PFSK-1 (cell line): ENCODE data around the gene TEPSIN.

Experiments
- FOXP2 ChIP-seq: optimal IDR thresholded peaks from 2 replicates; pipeline ENCODE3; 2011; ENCODE audit warnings: borderline replicate concordance, control low read depth, inconsistent platforms; ENCODE audit not compliant: insufficient read depth; ENCODE audit errors: extremely low read length, extremely low read depth
- POLR2AphosphoS5 ChIP-seq: IDR thresholded peaks from 2 replicates; pipeline ENCODE4 v1.6.1; 2012; ENCODE audit warnings: low read depth, mild to moderate bottlenecking, control low read depth, low read length, moderate library complexity
- TF ChIP-seq, protein P1 (sequence below), 2 experiments: IDR thresholded peaks; 2 replicates each; pipeline versions ENCODE4 v1.6.1 to v1.8.0; 2011 to 2012; ENCODE audit warnings: low read depth in 2 of 2, low read length in 2 of 2, control low read depth in 1 of 2, inconsistent platforms in 1 of 2, mild to moderate bottlenecking in 1 of 2, moderate library complexity in 1 of 2; ENCODE audit not compliant: insufficient read depth in 1 of 2

DNA sequence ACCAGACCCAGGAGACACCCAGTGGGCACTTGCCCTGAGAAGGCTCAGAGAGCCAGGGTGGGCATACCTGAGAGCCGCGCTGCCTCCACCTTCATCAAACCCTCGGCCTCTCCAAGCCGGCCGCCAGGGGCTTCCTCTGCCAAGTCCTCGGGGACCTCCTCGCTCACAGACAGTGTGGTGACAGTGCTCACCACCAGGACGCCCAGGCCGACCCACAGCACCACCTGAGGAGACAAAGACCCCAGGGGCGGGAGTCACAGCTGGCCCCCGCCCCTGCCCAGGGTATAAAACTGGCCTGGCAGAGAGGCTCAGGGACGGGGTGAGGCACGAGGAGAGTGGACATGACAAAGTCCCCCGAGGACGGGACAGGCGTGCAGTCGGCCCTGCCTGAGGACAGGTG, 21.3 kb upstream of the TEPSIN start:
- TF ChIP-seq POLR2AphosphoS5, result no peak
- no peak for TF ChIP-seq FOXP2
- TF ChIP-seq, protein P1, sequence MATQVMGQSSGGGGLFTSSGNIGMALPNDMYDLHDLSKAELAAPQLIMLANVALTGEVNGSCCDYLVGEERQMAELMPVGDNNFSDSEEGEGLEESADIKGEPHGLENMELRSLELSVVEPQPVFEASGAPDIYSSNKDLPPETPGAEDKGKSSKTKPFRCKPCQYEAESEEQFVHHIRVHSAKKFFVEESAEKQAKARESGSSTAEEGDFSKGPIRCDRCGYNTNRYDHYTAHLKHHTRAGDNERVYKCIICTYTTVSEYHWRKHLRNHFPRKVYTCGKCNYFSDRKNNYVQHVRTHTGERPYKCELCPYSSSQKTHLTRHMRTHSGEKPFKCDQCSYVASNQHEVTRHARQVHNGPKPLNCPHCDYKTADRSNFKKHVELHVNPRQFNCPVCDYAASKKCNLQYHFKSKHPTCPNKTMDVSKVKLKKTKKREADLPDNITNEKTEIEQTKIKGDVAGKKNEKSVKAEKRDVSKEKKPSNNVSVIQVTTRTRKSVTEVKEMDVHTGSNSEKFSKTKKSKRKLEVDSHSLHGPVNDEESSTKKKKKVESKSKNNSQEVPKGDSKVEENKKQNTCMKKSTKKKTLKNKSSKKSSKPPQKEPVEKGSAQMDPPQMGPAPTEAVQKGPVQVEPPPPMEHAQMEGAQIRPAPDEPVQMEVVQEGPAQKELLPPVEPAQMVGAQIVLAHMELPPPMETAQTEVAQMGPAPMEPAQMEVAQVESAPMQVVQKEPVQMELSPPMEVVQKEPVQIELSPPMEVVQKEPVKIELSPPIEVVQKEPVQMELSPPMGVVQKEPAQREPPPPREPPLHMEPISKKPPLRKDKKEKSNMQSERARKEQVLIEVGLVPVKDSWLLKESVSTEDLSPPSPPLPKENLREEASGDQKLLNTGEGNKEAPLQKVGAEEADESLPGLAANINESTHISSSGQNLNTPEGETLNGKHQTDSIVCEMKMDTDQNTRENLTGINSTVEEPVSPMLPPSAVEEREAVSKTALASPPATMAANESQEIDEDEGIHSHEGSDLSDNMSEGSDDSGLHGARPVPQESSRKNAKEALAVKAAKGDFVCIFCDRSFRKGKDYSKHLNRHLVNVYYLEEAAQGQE (IDR thresholded peaks at IDR 0.05; ENCODE audit: insufficient read depth in 1 of 2, low read depth in 2 of 2, low read length in 2 of 2), result no peak
